Astrocyte (in vitro differentiated cells and primary cell): Measurements from ENCODE around the gene PARD3B. TPM values are rescaled to one million over a fixed set of nuclear protein-coding genes. Genes with fewer than 3 reads are reported as not detected.

Experiments
- DNase-seq: peaks from one replicate; pipeline ENCODE4 v3.0.0-alpha.2; 2010; ENCODE audit warnings: low read depth
- FAIRE-seq: peaks from 2 replicates; lab custom pipeline; 2011; peaks lifted over from hg19 to GRCh38; lab: Jason Lieb, UNC
- H2AFZ ChIP-seq: 2 replicates; pipeline ENCODE4 v1.6.0; 2012; ENCODE audit warnings: low read depth, low read length, inconsistent platforms
- H3K27ac ChIP-seq: 2 replicates; pipeline ENCODE4 v1.5.1; 2011; ENCODE audit warnings: low read depth, low read length, inconsistent platforms
- H3K27me3 ChIP-seq: 2 replicates; pipeline ENCODE4 v1.6.0; 2011; ENCODE audit warnings: low read length, inconsistent platforms; ENCODE audit not compliant: insufficient read depth
- H3K36me3 ChIP-seq: 2 replicates; pipeline ENCODE4 v1.5.1; 2011; ENCODE audit warnings: low read length, inconsistent platforms; ENCODE audit not compliant: insufficient read depth
- H3K4me1 ChIP-seq: 2 replicates; pipeline ENCODE4 v1.5.1; 2011; ENCODE audit warnings: low read length, inconsistent platforms; ENCODE audit not compliant: insufficient read depth
- H3K4me2 ChIP-seq: 2 replicates; pipeline ENCODE4 v1.6.0; 2012; ENCODE audit warnings: low read length, inconsistent platforms
- H3K4me3 ChIP-seq: 2 replicates; pipeline ENCODE4 v1.5.1; 2011; ENCODE audit warnings: low read depth, mild to moderate bottlenecking, low read length, inconsistent platforms; ENCODE audit not compliant: insufficient read depth
- H3K79me2 ChIP-seq: 2 replicates; pipeline ENCODE4 v1.6.0; 2012; ENCODE audit warnings: mild to moderate bottlenecking, low read length, inconsistent platforms; ENCODE audit not compliant: insufficient read depth
- H3K9ac ChIP-seq: 2 replicates; pipeline ENCODE4 v1.6.0; 2012; ENCODE audit warnings: mild to moderate bottlenecking, low read length, inconsistent platforms
- H3K9me3 ChIP-seq: 2 replicates; pipeline ENCODE4 v1.5.1; 2012; ENCODE audit warnings: low read depth, mild to moderate bottlenecking, low read length, inconsistent platforms; ENCODE audit not compliant: insufficient read depth
- H4K20me1 ChIP-seq: 2 replicates; pipeline ENCODE4 v1.6.0; 2012; ENCODE audit warnings: low read length, inconsistent platforms; ENCODE audit not compliant: insufficient read depth
- H3K27ac Mint-ChIP-seq: one replicate; pipeline ENCODE4 v1.8.0; 2021; ENCODE audit warnings: mild to moderate bottlenecking, mixed read lengths; ENCODE audit not compliant: unreplicated experiment
- H3K27me3 Mint-ChIP-seq: one replicate; pipeline ENCODE4 v1.8.0; 2021; ENCODE audit warnings: low read depth, mixed read lengths; ENCODE audit not compliant: unreplicated experiment
- H3K36me3 Mint-ChIP-seq: one replicate; pipeline ENCODE4 v1.8.0; 2021; ENCODE audit warnings: low read depth, mixed read lengths; ENCODE audit not compliant: unreplicated experiment
- H3K4me1 Mint-ChIP-seq: one replicate; pipeline ENCODE4 v1.8.0; 2021; ENCODE audit warnings: low read depth, mixed read lengths; ENCODE audit not compliant: unreplicated experiment
- H3K4me3 Mint-ChIP-seq: one replicate; pipeline ENCODE4 v1.8.0; 2021; ENCODE audit warnings: mild to moderate bottlenecking, moderate library complexity, mixed read lengths; ENCODE audit not compliant: unreplicated experiment
- H3K9me3 Mint-ChIP-seq: one replicate; pipeline ENCODE4 v1.8.0; 2021; ENCODE audit warnings: mild to moderate bottlenecking, mixed read lengths; ENCODE audit not compliant: unreplicated experiment
- EZH2 ChIP-seq: IDR thresholded peaks from 2 replicates; pipeline ENCODE4 v1.6.1; 2012; ENCODE audit warnings: mild to moderate bottlenecking, low read length, inconsistent platforms; ENCODE audit not compliant: insufficient read depth
- total RNA-seq: library from RNA; stranded (reverse); gene quantifications from 2 replicates; pipeline ENCODE4 v1.2.1, GENCODE V29; 2021
- TF ChIP-seq, protein P1 (sequence below): IDR thresholded peaks from 2 replicates; pipeline ENCODE4 v1.5.1; 2011; ENCODE audit warnings: low read depth, mild to moderate bottlenecking, inconsistent platforms, low read length, moderate library complexity; ENCODE audit not compliant: insufficient read depth

The PARD3B gene
- total RNA-seq, 1 donor from 2014 or later, result 6.5 TPM

GRCh38 chr2:205535001-205535400 is 989.7 kb downstream of the PARD3B start:
- FAIRE-seq, result no peak
- H3K4me1 ChIP-seq, result no peaks in the 10 kb centered on the region
- no peaks in the 10 kb centered on the region for H3K27me3 Mint-ChIP-seq
- no peak overlapping the region for H2AFZ ChIP-seq
- DNase-seq, result no peak
- H3K27ac ChIP-seq, result no peak overlapping the region
- no peaks in the 10 kb centered on the region for H3K36me3 ChIP-seq
- no peak overlapping the region for H3K27ac Mint-ChIP-seq
- H3K27me3 ChIP-seq, result no peaks in the 10 kb centered on the region
- H3K9me3 Mint-ChIP-seq, result no peaks in the 10 kb centered on the region
- TF ChIP-seq EZH2, result no peak
- TF ChIP-seq, protein P1, sequence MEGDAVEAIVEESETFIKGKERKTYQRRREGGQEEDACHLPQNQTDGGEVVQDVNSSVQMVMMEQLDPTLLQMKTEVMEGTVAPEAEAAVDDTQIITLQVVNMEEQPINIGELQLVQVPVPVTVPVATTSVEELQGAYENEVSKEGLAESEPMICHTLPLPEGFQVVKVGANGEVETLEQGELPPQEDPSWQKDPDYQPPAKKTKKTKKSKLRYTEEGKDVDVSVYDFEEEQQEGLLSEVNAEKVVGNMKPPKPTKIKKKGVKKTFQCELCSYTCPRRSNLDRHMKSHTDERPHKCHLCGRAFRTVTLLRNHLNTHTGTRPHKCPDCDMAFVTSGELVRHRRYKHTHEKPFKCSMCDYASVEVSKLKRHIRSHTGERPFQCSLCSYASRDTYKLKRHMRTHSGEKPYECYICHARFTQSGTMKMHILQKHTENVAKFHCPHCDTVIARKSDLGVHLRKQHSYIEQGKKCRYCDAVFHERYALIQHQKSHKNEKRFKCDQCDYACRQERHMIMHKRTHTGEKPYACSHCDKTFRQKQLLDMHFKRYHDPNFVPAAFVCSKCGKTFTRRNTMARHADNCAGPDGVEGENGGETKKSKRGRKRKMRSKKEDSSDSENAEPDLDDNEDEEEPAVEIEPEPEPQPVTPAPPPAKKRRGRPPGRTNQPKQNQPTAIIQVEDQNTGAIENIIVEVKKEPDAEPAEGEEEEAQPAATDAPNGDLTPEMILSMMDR, result no peak
- H3K4me1 Mint-ChIP-seq, result peaks cover 5% of the 10 kb centered on the region
- no peaks in the 10 kb centered on the region for H3K9me3 ChIP-seq
- no peaks in the 10 kb centered on the region for H3K36me3 Mint-ChIP-seq
- H4K20me1 ChIP-seq, result no peaks in the 10 kb centered on the region
- no peak overlapping the region for H3K4me2 ChIP-seq
- H3K4me3 Mint-ChIP-seq, result no peak overlapping the region
- no peak overlapping the region for H3K9ac ChIP-seq
- H3K4me3 ChIP-seq, result no peak overlapping the region
- no peaks in the 10 kb centered on the region for H3K79me2 ChIP-seq

DNA sequence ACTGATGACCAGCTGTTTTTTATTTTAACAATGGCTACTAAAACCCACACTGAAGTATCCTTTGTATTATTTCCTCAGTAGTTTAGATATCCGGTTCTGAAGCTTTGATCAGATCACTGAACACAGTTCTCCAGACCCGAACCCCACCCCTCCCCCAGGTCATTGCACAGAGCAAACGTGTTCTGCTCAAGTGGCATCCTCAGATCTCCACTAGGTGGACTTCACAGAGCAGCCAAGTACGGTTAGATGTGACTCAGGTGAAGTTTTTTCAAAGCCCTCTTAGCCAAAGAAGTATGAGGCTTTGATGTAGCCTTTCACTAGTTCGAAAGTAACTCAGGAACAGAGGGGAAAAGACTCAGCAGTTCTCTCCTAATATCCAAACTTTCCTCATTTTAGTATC is 994.3 kb downstream of the PARD3B start:
- no peak for FAIRE-seq
- Histone ChIP-seq H3K4me3 (no peak overlapping the region), H3K27me3 (no peaks in the 10 kb centered on the region), H3K79me2 (no peaks in the 10 kb centered on the region), H3K36me3 (no peaks in the 10 kb centered on the region), H2AFZ (no peak overlapping the region), H4K20me1 (no peaks in the 10 kb centered on the region), H3K4me2 (no peak overlapping the region), H3K27ac (no peak overlapping the region), H3K4me1 (no peaks in the 10 kb centered on the region), H3K9ac (no peak overlapping the region), H3K9me3 (no peaks in the 10 kb centered on the region)
- Mint-ChIP-seq H3K36me3 (no peaks in the 10 kb centered on the region), H3K27ac (no peak overlapping the region), H3K9me3 (no peaks in the 10 kb centered on the region), H3K27me3 (no peaks in the 10 kb centered on the region), H3K4me3 (no peak overlapping the region), H3K4me1 (peaks cover 2% of the 10 kb centered on the region)
- no peak for DNase-seq
- TF ChIP-seq, protein P1, result no peak
- TF ChIP-seq EZH2, result no peak

DNA sequence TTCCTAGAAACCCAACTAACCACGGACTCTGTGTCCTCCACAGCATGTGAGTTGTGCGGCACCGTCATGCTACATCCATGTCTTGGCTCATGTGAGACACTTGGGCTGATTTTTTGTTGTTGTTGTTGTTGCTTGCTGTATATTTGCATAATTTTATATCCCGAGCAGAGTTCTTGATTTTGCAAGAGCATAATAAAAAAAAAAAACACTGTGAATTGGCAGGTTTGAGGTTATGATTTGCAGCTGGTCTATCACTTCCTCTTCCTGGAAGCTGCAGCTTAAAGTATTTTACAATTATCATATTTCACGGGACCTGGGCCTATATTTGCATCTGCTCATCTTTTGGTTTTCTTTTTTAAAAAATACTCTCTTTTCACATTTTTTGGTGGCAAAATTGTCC is 994.8 kb downstream of the PARD3B start:
- Histone ChIP-seq H3K4me1 (no peaks in the 10 kb centered on the region), H3K4me2 (no peak overlapping the region), H3K27me3 (no peaks in the 10 kb centered on the region), H3K4me3 (no peak overlapping the region), H3K9ac (no peak overlapping the region), H2AFZ (no peak overlapping the region), H3K9me3 (no peaks in the 10 kb centered on the region), H3K79me2 (no peaks in the 10 kb centered on the region), H3K36me3 (no peaks in the 10 kb centered on the region), H4K20me1 (no peaks in the 10 kb centered on the region), H3K27ac (no peak overlapping the region)
- FAIRE-seq, result no peak
- Mint-ChIP-seq H3K9me3 (no peaks in the 10 kb centered on the region), H3K4me3 (no peak overlapping the region), H3K27ac (no peak overlapping the region), H3K27me3 (no peaks in the 10 kb centered on the region), H3K36me3 (no peaks in the 10 kb centered on the region), H3K4me1 (peaks cover 2% of the 10 kb centered on the region)
- TF ChIP-seq, protein P1, result no peak
- TF ChIP-seq EZH2, result no peak
- no peak for DNase-seq
